Parathyroid adenoma (tissue), 2 donors: ENCODE results near the gene BORCS5.

Experiments used
- H2AFZ ChIP-seq: fragments of 300-600 bp; sonication (generic); one replicate; pipeline ENCODE4 v1.7.0; 2017; ENCODE audit warnings: antibody characterized with exemption, mild to moderate bottlenecking
- H3K27ac ChIP-seq: fragments of 300-600 bp; sonication (generic); one replicate; pipeline ENCODE4 v1.7.0; 2017
- H3K27me3 ChIP-seq: fragments of 300-600 bp; sonication (generic); one replicate; pipeline ENCODE4 v1.7.0; 2017; ENCODE audit warnings: low read length; ENCODE audit not compliant: control insufficient read depth, insufficient read depth
- H3K36me3 ChIP-seq: fragments of 300-600 bp; sonication (generic); one replicate; pipeline ENCODE4 v1.7.0; 2017; ENCODE audit warnings: low read length; ENCODE audit not compliant: control insufficient read depth, insufficient read depth
- H3K4me1 ChIP-seq: fragments of 300-600 bp; sonication (generic); one replicate; pipeline ENCODE4 v1.7.0; 2017; ENCODE audit warnings: control low read depth
- H3K4me2 ChIP-seq: fragments of 300-600 bp; sonication (generic); one replicate; pipeline ENCODE4 v1.7.0; 2017; ENCODE audit warnings: low read length
- H3K4me3 ChIP-seq: fragments of 300-600 bp; sonication (generic); one replicate; pipeline ENCODE4 v1.7.0; 2017; ENCODE audit warnings: low read depth, low read length
- H3K79me2 ChIP-seq: fragments of 300-600 bp; sonication (generic); one replicate; pipeline ENCODE4 v1.7.0; 2017; ENCODE audit warnings: control low read depth
- H3K9ac ChIP-seq: fragments of 300-600 bp; sonication (generic); one replicate; pipeline ENCODE4 v1.7.0; 2017; ENCODE audit warnings: mild to moderate bottlenecking
- H3K9me3 ChIP-seq: fragments of 300-600 bp; sonication (generic); one replicate; pipeline ENCODE4 v1.7.0; 2017; ENCODE audit warnings: low read length; ENCODE audit not compliant: control insufficient read depth
- TF ChIP-seq, protein P1 (sequence below): fragments of 300-600 bp; sonication (generic); IDR thresholded peaks from one replicate; pipeline ENCODE4 v1.7.0; 2017; ENCODE audit warnings: antibody characterized with exemption, mild to moderate bottlenecking
- donor health status: primary hyperparathyroidism.

Gene BORCS5

DNA sequence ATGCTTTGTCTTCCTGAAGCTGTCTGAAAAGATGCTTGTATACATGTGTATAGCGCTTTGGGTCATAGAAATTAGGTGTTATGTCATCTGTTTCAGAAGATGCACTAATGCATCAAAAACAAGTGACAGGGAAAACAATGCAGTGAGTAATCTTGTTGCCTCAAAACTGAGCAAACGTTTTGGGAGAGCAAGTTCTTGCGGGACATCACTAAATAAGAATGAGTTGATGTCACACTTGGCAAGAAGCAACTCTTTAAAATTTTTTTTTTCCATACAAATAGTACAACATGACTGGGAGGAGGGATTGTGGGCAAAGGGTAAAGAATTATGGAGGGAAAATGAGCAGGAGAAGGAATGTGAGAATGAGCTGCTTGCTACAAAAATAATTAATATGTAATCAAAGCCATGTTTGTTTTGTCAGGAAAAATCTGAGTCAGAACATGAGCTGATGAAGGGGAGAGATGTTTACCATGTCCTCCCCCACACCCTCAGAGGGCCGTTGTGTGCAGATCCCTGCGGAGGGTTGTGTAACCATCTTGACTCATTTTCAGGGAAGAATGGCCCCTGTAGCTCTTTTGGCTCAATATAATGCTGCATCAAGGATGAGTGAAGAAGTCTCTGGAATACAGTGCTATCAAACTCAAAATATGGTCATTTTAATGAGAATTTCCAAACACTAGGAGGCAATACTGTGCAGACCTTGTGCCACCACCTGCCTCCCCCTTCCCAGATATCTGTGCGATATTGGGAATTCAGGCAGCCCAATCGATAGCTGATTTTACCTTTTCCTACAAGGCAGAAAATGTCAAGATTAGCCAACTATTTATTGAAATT is 41.4 kb downstream of the BORCS5 start:
- H2AFZ ChIP-seq: no peak overlapping the region
- peaks cover 1% of the 10 kb centered on the region for H3K4me1 ChIP-seq
- no peaks in the 10 kb centered on the region for H3K36me3 ChIP-seq
- H3K9me3 ChIP-seq: no peaks in the 10 kb centered on the region
- H3K79me2 ChIP-seq: no peaks in the 10 kb centered on the region
- H3K27ac ChIP-seq: no peak overlapping the region
- H3K9ac ChIP-seq: no peak overlapping the region
- no peaks in the 10 kb centered on the region for H3K27me3 ChIP-seq
- no peak overlapping the region for H3K4me3 ChIP-seq
- H3K4me2 ChIP-seq: no peak overlapping the region
- TF ChIP-seq, protein P1, sequence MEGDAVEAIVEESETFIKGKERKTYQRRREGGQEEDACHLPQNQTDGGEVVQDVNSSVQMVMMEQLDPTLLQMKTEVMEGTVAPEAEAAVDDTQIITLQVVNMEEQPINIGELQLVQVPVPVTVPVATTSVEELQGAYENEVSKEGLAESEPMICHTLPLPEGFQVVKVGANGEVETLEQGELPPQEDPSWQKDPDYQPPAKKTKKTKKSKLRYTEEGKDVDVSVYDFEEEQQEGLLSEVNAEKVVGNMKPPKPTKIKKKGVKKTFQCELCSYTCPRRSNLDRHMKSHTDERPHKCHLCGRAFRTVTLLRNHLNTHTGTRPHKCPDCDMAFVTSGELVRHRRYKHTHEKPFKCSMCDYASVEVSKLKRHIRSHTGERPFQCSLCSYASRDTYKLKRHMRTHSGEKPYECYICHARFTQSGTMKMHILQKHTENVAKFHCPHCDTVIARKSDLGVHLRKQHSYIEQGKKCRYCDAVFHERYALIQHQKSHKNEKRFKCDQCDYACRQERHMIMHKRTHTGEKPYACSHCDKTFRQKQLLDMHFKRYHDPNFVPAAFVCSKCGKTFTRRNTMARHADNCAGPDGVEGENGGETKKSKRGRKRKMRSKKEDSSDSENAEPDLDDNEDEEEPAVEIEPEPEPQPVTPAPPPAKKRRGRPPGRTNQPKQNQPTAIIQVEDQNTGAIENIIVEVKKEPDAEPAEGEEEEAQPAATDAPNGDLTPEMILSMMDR: no peak

DNA sequence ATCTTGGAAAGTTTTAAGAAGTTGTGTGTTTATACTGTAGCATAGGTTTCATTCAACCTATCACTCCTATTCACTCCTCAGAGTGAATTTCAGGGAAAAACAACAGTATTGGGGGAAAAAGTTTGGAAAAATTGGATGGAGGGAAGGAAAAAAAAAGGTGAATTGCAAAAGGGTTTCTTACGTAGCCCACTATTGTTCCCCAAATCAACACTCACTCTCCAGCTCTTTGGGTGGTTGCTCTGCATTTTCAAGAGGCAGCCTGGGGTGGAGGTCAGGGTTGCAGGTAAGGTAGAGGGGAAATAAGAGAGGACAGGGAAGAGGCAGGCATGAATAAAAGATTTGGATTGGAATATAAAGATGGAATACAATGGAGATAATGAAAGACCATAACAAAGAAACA is 42.3 kb downstream of the BORCS5 start:
- Histone ChIP-seq H3K4me3 (no peak overlapping the region), H3K4me1 (peaks cover 10% of the 10 kb centered on the region), H3K9ac (no peak overlapping the region), H3K4me2 (no peak overlapping the region), H3K9me3 (no peaks in the 10 kb centered on the region), H3K36me3 (no peaks in the 10 kb centered on the region), H3K27me3 (no peaks in the 10 kb centered on the region), H2AFZ (no peak overlapping the region), H3K27ac (no peak overlapping the region), H3K79me2 (no peaks in the 10 kb centered on the region)
- TF ChIP-seq, protein P1: no peak

DNA sequence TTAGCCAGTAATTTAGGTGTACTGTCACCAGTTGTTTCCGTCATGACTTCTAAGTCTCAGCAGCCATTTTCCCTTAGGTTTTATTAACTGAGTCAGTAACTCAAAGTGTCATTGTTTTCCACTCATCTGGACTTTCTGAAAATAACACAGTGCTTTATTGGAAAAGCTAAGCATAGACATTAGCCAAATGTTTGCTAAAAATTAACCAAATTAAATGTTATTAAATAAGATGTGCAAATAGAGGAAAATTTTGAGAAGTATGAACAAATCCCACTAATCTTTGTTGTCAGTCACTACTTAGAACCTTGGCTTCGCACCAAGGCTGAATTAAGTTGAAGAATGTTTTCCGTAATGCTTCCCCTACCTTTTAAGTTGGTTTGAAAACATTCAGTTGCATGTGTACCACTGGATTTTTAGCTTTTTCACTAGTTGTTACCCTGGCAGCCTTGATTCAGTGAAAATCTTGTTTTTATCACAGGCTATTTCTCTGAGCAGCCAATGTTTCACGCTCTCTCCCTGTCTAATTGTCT is 43.0 kb downstream of the BORCS5 start:
- Histone ChIP-seq H3K79me2 (peaks cover 2% of the 10 kb centered on the region), H3K4me1 (peaks cover 14% of the 10 kb centered on the region), H3K9ac (no peak overlapping the region), H3K36me3 (no peaks in the 10 kb centered on the region), H3K4me2 (no peak overlapping the region), H2AFZ (no peak overlapping the region), H3K4me3 (no peak overlapping the region), H3K27me3 (no peaks in the 10 kb centered on the region), H3K27ac (no peak overlapping the region), H3K9me3 (no peaks in the 10 kb centered on the region)
- TF ChIP-seq, protein P1: no peak

DNA sequence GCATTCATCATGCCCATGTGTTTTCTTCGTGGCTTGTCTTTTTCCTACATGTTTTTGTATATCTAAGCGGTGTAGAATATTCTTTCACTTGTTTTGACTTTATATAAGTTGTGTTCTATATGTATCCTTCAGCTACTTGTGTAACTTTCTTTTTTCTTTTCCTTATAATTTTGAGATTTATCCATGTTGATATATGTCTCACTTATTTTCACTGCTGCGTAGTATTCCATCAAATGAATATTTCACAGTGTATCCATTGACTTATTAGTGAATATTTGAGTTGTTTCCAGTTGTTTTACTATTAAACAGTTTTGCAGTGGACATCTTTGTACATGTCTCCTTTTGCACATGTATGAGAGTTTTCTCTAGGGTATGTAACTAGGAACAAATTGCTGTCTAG is 43.9 kb downstream of the BORCS5 start:
- TF ChIP-seq, protein P1: no peak
- no peak overlapping the region for H3K9ac ChIP-seq
- H3K4me1 ChIP-seq: peaks cover 14% of the 10 kb centered on the region
- no peaks in the 10 kb centered on the region for H3K36me3 ChIP-seq
- no peak overlapping the region for H3K4me3 ChIP-seq
- no peak overlapping the region for H3K27ac ChIP-seq
- H3K27me3 ChIP-seq: no peaks in the 10 kb centered on the region
- no peak overlapping the region for H3K4me2 ChIP-seq
- no peak overlapping the region for H2AFZ ChIP-seq
- peaks cover 2% of the 10 kb centered on the region for H3K79me2 ChIP-seq
- H3K9me3 ChIP-seq: no peaks in the 10 kb centered on the region
